HG02885 (cell line): Measurements from ENCODE around the gene PLXNA2.

Source experiments
- ATAC-seq: cut with Tn5 transposase; IDR thresholded peaks from one replicate; pipeline ENCODE4 v1.9.1; 2021; ENCODE audit warnings: mild to moderate bottlenecking; ENCODE audit not compliant: unreplicated experiment, poor library complexity

Gene PLXNA2

GRCh38 chr1:208009706-208010444 lies 234.3 kb downstream of the PLXNA2 start:
- ATAC-seq, result no peak

- no peak for ATAC-seq
Measured at GRCh38 chr1:208009303-208009702, 234.9 kb downstream of the PLXNA2 start.

GRCh38 chr1:208008534-208008933 lies 235.7 kb downstream of the PLXNA2 start:
- ATAC-seq, result no peak

DNA sequence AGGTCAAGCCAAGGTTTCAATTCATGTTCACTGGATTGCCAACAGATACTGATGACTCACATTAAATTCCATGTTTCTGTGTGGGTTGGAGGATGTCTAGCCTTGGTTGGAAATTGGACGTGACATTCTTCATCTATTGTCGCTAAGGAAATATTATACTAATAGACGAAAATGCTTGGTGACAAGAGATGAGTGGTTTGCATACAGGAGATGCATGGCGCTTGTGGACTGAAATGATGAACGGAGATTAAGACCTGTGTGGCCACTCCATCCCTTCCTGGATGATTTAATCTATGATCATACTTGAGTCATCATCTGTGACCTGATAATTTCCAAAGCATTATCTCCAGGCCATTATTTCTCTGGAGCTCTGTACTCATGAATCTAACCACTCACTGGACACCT lies 236.2 kb downstream of the PLXNA2 start:
- ATAC-seq, result no peak

DNA sequence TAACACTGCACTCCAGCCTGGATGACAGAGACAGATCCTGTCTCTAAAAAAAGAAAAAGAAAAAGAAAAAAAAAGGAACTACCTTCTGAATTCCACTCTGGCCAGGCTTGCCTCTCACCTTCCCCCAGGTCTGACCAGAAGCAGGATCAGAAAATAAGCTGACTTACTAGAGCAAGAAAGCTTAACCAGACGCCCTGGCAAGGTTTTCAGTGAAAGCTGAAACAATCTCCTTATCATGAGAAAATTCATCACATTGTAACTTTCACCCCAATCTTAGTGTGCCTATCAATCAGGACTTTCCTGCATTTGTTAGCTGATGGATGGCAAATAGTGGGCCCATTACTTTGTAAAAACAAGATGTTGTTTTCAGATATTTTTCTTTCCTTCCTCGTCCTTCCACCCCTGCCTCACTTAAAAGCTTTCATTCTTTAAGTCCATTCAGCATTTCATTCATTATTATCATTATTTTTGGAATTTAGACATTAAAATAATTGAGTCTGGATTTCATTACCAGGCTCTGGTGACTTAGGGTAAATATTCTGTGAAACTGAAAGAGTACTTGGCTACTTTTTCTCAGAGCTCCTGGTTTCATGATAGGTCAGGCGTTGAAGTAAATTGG lies 236.8 kb downstream of the PLXNA2 start:
- ATAC-seq, result no peak

- ATAC-seq, result no peak
Measured at GRCh38 chr1:208006258-208006920, 237.8 kb downstream of the PLXNA2 start.

- no peak for ATAC-seq
Measured at GRCh38 chr1:208004851-208005250, 239.3 kb downstream of the PLXNA2 start.

- no peak for ATAC-seq
Measured at GRCh38 chr1:208003241-208003640, 240.9 kb downstream of the PLXNA2 start.

- no peak for ATAC-seq
Measured at GRCh38 chr1:208002672-208003071, 241.5 kb downstream of the PLXNA2 start.

DNA sequence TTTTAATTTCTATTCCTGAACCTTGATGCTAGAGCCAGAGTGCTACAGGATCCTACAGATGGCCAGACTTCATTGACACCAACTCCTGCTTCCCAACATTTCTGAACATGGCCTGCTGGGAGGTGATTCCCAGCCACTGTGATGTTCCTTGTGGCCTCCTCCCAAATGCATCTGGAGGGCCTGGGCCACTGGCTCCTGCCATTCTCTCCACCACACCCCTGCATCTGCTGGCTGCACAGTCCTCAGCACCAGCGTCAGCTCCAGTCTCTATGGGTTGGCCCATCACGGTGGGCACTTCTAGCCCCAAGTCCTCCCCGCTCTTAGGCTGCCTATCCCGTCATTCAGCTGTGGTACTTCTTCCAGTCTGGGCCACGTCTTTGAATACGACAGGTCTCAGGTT lies 242.1 kb downstream of the PLXNA2 start:
- no peak for ATAC-seq

DNA sequence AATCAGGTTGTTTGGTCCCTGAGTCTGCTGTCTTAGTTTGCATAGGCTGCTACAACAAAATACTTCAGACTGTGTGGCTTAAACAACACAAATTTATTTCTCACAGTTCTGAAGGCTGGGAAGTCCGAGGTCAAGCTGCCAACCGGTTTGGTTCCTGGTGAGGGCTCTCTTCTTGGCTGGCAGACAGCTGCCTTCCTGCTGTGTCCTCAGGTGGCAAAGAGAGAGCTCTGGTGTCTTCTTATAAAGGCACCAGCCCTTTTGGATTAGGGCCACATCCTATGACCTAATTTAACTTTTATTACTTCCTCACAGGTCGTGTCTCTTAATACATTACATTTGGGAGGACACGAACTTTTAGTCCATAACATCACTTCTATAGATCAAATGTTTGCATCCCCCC lies 243.7 kb downstream of the PLXNA2 start:
- no peak for ATAC-seq

- no peak for ATAC-seq
Measured at GRCh38 chr1:207999972-208000371, 244.2 kb downstream of the PLXNA2 start.

DNA sequence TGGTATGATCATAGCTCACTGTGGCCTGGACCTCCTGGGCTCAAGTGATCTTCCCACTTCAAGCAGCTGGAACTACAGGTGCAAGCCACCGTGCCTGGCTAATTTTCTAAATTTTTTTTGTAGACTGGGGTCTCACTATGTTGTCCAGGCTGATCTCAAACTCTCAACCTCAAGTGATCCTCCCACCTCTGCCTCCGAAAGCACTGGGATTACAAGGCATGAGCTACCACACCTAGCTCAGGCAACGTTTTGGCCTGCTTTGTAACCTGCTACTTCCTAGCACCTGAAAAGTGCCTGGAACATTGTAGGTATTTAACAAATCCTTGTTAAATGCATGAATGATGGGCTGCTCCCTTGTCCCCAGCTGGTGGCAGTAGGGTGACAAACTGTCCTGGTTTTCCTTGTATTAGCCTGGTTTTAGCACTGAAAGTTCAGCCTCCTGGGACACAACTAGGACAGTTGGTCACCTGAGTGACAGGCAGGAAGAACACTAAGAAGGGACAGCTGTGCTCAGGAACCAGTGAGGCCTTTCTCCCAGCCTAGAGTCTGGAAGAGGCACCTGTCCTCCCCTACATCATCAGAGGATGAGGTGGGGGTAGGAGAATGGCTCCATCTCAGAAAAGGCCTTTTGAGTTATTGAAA lies 244.8 kb downstream of the PLXNA2 start:
- ATAC-seq, result no peak

- ATAC-seq, result no peak
Measured at GRCh38 chr1:207998691-207999090, 245.5 kb downstream of the PLXNA2 start.

DNA sequence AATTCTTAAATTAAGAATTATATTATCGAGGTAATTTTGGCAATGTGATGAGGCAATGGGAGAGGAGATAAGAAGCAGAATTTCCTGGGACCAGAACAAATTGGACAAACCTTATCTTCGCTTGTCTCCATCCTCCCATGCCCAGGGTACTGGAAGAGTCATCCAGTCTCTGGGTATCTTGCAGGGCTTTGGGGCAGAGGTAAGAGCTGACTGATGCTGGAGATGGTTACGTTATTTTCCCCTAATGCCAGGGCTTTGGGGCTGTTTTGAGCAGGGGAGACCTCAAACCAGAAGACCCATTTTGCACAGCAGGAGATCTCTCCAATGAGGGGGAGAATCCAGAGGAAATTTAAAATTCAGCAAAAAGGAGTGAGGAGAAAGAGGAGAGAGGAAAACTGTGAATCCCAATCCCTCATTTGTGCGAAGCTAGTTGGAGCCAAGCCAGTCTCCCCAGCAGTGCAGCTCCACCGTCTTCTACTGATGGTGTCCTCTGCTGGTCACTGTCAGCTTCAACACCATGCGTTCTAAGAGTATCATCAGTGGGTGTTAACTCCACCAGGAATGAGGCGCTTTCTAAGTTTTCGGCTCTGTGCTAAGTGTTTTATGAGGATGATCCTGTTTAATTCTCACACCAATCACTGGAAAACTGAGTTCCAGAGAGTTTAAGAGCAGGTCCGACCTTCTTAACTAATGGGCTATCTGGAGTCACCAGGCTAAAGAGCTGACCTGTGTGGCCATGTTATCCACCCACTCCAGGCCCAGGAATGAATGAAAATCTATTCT lies 246.5 kb downstream of the PLXNA2 start:
- ATAC-seq, result no peak

GRCh38 chr1:207996636-207997035 lies 247.5 kb downstream of the PLXNA2 start:
- ATAC-seq, result no peak

GRCh38 chr1:207995576-207995975 lies 248.6 kb downstream of the PLXNA2 start:
- ATAC-seq, result no peak

- no peak for ATAC-seq
Measured at GRCh38 chr1:207993477-207994445, 250.4 kb downstream of the PLXNA2 start.

DNA sequence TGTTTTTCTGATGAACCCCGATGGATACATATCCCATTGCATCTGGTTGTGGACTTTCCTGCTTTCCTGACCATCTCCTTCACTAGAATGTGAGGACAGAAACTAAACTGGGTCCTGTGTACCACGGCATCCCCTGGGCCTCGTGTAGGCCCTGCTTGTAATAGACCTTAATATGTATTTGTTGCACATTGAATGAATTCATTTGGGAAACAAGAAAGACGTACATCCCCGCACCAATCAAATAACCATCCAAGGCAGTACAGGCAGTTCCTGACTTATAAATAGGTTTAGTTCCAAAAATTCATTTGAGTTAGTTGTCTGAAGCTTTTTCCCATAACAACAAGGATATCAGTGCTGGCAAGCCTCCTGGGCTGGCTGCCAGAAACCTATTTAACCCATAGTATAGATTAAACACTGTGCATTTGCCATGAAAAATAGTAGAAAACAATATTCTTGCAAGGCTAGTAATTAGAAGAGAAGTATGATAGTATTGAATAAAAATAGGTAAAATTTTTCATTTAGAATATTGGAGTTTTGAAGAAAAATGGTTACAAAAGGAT lies 251.4 kb downstream of the PLXNA2 start:
- ATAC-seq, result no peak
